ENCODE results near the gene BST1.
"Not testable (repeated sequence)": the region's sequence is repeated elsewhere in the genome, so short reads cannot be mapped to it uniquely, and the experiment has no call there.

The BST1 gene

DNA sequence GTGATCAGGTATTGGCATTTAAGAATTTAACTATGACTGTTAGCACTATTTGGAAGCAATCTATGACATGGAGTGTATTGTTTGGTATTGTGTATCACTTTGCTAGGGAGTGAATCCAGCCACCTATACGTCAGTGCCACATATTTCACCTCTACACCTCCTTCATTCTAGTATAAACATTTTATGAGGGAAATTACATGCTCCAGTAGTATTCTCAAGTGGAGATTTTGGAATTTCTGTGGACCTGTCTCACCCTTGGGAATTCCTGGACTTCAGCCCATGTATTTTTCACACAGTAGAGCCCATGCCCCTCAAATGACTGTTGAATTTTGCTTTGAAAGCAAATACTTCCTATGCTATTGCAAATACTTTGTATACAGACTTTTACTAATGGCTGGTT is 11.3 kb downstream of the BST1 start:
- DNase-seq, result no peak

DNA sequence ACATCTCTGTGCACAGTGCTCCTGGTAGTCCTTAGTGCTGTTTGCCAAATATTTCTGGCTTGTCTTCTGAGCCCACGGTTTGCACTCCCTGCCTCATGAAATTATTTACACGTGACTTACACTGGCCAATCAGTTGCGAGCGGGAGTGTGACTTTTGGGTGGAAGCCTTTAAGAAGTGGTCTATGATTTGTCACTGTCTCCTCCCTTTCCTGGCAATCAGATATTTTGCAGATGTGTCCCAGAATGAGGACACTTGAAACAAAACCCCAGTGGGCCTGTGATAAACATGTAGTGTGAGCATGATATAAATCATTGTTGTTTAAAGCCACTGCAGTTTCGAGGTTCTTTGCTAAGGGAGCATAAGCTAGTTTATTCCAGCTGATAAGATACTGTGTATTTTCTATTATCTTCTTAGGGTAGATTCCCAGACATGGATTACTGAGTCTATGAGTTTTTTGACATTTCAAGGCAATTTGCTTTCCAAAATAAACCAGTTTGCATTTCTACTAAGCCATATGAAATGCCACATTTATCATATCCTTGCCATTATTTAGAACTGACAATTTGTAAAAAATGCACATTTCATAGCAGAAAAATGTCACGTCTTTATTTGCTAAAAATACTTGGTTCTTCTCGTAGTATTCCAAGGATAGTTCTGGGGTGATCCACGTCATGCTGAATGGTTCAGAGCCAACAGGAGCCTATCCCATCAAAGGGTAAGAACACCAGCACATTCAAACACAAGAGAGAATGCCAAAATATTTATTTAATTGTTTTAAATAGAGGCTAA is 12.0 kb downstream of the BST1 start:
- DNase-seq, result no peak

DNA sequence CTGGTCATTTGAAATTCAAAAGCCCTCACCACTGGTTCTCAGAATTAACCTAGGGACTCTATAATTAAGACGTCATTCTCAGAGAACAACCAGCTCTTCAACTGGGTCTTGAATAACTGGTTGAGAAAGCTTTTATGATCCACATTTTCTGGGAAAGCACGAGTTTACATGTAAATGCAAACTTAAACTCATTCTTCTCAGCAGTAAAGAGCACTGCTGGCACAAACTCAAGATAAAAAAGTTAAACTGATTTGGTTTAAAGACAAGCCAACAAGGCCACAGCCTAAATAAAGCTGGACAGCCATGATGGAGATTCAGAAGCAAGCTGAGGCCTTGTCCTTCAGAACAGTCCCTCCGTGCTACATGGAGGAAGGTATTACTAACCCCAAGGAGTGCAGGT is 13.2 kb downstream of the BST1 start:
- DNase-seq, result no peak

DNA sequence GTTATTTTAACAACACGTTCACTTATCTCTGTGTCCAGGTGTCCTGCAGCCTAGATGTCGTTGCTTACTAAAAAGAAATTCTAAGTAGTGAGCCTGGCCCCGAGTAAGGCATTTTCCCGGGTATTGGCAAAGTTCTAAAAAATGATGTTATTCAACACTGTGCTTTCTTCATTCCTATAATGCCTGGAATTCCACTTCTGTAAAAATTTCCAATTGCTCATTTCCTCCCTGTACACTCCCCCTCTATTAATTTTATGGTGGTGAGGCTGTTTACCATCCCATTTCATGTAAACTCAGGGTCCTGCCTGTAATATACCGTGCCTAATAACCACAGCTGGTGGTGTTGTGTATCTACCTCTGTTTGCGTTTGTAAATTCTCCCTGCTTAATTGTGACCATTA is 14.2 kb downstream of the BST1 start:
- DNase-seq, result no peak

DNA sequence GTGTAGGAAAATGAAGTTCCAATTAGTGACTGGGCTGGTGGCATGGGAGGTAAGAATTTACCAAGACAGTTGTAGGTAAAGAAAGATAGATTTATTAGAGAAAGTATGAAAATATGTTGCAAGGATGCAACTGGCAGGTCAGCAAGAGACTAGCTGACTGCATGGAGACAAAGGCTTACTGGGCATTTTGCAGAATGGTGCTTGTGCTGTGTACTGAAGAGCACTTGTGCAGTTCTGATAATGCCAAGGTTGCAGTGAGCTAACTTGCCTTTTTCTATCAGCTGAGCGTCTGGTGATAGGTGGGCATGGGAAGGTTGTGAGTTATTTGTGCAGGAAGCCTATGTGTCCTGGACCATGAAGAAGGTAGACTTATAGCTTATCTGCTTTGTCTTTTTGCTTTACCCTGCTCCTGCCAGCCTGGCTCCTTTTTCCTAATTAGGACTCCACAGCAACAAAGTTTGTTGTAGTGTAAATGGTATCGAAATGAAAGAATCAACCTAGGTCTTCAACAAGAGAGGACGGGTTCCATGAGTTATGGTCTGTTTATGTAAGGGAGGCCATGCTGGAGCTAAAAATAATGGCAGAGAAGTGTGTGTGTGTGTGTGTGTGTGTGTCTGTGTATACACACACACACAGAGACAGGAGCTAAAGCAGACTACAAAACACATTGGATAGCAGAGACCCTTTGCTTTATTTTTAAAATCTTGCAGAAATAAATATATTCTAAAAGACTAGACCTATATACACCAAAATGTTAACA is 15.0 kb downstream of the BST1 start:
- DNase-seq, result no peak

DNA sequence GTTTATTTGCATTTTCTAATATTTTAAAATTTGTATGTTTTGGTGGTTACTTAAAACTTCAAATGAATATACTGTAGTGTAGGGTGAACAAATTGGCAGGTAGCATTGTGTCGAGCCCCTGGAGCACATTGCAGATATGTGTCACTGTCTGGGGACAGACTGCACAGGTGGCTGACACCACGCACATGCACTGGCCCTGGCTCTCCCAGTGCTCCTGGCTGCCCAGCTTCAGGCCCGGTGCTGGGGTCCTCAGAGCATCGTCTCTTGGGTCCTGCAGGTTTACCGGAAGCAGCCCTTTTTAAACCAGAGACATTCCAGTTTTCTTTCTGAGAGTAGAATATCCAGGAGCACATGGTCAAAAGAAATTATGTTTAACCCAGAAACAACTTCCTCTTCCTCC is 15.6 kb downstream of the BST1 start:
- no peak for DNase-seq

DNA sequence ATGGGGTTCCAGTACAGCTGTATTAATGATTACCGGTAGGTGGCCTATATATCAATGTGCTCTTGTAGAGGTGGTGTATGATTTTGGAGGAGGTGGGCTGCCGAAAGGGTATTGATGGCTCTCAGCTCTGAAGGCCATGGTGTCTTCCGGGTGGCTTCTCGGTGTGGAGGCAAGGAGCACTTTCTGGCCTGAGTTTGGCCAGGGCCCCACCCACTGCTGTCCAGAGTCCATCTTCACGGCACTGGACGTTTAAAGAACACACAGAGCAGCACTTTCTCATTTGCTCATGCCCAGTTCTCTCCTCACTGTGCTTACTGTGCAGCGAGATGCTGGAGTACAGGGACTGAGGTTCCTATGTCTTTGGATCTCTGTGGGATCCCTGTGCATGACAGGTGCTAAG is 16.1 kb downstream of the BST1 start:
- no peak for DNase-seq

DNA sequence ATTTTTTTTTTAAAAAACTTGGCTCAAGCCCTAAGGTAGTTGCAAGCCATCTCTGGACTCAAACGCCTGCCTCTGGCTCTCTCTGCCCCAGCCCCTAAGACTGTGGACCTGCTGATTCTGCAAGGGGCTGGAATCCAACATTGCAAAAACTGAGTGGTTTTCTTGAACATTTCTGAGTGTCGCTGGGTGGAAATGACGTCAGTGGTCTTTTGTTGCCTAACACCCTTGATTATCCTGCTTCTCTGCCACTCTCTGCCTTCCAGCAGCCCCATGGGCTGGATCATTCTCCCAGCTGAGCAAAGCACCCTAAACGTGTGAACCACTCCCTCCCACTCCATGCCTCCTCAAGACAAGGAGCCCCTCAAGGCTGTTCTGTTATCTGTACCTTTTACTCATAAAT is 16.6 kb downstream of the BST1 start:
- DNase-seq, result no peak

DNA sequence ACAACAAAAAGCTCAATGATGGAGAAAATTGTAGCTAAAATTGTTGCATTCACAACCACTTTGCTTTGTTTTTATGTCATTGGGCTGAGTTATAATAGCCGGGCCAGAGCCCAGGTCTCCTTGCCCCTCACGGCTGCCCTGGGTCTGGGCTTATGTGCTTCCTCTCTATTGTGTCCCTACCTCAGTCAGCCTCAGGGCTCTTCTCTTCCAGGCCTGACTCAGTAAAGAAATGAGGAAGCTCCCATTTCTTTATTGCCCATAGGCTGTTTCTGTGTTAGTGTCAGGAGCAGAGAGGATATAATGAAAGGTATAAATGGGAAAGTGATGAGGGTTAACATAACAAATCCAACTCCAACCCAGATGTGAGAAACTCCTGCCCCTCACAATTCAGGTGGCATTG is 18.0 kb downstream of the BST1 start:
- DNase-seq, result no peak

DNA sequence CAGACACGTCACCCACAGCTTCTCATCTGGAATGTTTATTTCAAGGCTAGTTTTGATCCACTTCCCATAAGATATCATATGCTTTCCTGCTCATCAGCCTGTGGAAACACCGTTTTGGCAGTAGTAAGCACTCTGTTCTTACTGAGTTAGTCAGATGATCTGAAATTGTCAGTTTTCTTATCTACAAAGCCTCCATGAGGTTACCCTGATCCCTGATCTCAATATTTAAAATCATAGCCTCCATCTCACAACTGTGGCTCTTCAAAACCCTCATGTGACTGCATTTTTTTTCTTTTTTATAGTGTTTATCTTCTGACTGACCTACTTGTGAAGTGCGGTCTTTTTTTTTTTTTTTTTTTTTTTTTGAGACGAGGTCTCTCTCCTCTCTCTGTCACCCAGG is 22.7 kb downstream of the BST1 start:
- DNase-seq, result no peak

DNA sequence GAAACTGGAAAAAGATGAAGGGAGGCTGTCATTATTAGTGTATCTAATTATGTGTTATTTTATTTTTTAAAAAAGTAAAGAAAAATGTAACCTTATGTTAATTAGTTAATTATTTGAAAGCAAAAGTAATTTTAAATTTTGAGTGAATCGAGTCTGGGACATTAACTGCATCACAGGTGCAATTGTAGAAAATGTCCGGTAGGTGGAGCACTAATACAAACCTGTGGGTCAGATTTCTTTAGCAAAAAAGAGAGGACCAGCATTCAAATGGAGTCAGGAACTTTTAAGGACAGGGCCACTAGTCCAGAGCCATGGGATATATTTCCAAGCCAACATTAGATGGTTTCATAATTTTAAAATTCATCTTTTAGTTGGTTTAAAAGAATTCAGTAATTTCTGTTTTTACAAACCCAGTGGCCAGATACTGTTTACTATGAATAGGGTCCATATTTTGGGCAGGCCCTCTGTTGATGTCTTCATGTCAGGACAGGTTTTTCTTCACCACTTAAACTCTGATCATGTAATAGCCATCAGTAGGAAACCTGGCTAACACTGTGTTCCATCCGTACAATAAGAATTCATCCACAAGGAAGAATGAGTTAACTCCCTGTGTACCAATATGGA is 27.2 kb downstream of the BST1 start:
- peak; percentile 7 for DNase-seq

DNA sequence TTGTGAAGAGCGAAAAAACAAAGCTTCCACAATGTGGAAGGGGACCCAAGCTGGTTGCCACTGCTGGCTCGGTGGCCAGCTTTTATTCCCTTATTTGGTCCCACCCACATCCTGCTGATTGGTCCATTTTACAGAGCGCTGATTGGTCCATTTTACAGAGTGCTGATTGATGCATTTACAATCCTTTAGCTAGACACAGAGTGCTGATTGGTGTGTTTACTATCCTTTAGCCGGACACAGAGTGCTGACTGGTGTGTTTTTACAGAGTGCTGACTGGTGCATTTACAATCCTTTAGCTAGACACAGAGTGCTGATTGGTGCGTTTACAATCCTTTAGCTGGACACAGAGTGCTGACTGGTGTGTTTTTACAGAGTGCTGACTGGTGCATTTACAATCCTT is 30.2 kb downstream of the BST1 start:
- DNase-seq, result not testable (repeated sequence)

DNA sequence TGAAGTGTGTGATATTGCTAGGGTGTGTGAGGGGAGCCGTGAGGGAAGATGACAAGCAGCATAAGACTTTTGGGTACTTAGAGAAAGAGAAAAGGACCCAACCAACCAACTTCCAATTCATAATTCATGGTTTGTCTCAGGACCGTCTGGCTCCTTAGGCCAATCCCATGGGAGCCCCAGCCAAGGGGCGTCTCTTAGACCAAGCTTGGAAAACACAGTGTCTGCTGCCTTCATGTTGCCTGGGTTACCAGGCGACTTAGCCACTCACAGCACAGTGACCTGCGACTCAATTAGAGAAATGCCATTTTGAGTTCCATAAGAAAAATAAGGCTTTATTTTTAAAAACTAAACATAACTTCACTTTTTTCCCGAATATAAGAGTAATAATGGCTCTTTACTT is 32.7 kb downstream of the BST1 start:
- no peak for DNase-seq

DNA sequence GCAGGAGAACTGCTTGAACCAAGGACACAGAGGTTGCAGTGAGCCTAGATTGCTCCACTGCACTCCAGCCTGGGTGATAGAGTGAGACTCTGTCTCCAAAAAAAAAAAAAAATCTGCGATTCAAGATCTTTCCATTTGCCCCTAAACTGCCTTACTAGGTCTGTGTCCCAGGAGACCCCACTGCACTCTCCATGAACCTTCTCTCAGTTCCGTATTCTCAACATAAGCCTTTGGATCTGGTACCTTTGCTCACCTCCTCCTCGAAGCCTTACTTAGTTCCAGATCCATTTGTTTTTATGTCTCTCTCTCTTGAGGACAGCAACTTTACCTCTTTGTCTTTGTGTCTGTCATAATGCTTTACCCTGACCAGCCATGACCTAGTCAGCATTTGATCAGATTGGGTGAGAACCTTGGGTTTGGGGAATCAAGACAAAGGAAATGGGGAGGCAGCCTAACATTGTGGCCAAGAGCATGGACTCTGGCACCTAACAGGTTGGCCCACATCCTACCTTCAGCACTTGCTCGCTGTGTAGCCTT is 33.7 kb downstream of the BST1 start:
- DNase-seq, result no peak

DNA sequence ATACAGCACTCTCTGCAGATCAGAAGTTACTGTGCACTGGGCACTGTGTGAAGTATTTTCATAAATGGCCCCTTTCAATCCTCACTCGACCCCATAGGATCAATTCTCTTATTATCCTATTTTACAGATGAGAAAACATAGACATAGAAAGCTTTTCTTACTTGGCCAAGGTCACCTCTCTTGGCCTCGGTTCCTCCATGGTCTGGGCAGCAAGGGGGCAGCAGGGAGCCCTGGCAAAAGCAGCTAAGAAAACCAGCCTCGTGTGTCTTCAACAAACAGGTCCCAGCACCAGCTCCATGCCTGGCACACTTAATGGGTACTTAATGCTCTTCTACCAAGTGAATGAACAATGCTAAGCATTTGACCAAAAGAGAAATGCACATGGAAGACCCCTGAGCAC is 34.4 kb downstream of the BST1 start:
- DNase-seq, result no peak

DNA sequence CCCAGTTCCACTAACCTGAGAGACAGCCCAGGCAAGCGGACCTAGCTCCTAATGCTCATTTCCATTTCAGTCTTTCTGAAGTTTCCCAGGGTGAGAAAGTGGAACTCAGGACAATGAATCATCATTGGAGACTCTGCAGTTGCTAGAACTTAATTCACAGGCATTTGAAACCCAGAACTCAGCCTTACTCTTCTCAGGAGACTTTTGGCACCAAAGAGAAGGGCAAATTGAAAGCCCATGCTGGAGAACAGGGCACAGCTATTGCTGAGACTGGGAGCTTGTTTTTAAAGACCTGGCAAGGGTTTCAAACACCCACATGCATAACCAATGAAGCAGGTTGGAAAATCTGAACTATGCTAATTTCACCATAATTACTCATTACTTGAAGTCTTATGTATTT is 36.0 kb downstream of the BST1 start:
- no peak for DNase-seq

DNA sequence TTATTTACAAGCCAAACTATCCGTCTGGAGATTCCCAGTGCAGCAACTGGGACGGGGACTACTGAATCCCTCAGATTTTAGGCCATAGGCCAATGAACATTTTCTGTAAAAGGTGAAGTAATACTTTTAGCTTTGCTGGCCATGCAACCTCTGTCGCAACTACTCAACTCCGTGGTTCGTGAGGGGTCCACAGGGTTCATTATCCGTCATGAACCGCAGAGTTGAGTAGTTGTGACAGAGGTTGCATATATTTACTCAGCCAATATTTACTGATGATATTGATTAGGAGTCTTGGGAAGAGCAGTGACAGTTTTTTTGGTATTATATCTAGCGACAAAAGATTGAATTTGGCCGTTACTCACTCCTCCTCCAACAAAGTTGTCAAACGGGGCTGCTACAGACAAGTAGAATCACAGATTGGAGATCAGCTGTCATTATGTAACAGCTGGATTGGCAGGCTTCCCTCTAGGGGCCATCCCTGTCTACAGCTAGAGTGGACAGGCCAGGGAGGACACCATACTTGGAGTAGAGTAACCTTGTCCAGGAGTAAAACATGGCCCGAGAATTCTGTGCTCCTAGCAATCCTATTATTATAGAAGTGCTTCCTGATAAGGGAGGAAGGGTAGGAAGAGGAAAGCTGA is 38.0 kb downstream of the BST1 start:
- DNase-seq, result no peak

DNA sequence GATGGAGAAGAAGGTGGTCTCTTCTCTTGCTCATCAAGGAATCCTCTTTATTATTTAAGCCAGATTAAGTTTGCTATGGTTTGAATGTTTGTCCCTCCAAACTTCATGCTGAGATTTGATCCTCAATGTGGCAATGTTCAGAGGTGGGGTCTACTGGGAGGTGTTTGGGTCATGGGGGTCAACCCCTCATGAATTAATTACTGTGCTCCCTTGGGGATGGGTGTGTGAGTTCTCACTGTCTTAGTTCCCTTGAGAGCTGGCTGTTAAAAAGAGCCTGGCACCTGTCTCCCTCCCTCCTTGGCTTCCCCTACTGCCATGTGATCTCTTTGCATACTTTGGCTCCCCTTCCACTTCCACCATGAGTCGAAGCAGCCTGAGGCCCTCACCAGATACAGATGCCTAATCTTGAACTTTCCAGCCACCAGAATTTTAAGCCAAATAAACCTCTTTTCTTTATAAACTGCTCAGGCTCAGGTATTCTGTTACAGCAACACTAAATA is 39.3 kb downstream of the BST1 start:
- DNase-seq, result no peak

DNA sequence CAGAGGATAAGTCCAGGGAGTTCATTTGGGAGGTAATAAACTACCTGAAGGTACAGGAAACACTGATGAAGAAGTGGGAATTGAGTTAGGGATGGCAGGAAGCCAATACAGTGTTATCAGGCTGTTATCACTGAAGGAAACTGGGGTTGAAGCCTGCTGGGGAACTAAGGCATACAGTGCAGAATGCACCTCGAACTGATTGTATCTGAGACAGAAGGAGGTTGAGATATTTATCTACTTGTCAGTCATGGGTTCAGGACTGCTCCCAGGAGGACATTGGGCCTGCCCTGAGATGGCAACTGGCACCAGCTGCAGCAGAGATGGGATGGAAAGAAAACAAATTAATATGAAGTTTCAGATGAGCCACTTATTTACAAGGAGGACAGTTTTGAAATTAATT is 39.8 kb downstream of the BST1 start:
- no peak for DNase-seq

DNA sequence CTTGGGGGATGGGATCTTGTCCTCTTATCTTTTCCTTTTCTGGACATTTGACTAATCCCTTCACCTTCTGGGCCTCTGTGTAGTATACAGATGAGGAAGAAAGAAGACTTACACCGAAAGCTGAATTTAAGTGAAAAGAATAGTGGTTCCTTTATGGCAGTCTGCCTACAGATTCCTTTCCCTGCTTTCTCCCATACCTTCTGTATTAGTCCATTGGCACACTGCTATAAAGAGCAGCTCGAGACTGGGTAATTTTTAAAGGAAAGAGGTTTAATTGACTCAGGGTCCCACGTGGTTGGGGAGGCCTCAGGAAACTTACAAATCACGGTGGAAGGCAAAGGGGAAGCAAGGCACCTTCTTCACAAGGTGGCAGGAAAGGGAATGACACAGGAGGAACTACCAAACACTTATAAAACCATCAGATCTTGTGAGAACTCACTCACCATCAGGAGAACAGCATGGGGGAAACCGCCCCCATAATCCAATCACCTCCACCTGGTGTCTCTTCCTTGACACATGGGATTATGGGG is 41.2 kb downstream of the BST1 start:
- no peak for DNase-seq

DNA sequence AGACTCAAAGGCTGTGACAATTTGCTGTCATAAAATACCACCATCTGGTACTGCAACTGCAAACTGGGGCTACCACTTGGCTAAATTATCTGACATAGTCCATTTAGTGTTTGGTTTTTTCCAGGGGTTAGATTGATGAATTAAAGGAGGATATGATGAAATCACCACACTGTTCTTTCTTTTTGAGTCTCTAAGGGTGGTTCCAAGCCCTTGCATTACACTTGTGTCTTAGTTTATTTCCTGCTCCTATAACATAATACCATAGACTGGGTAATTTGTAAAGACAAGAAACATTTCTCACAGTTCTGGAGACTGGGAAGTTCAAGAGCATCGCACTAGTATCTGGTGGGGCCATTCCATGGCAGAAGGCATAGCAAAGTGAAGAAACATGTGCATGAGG is 43.2 kb downstream of the BST1 start:
- DNase-seq, result no peak

DNA sequence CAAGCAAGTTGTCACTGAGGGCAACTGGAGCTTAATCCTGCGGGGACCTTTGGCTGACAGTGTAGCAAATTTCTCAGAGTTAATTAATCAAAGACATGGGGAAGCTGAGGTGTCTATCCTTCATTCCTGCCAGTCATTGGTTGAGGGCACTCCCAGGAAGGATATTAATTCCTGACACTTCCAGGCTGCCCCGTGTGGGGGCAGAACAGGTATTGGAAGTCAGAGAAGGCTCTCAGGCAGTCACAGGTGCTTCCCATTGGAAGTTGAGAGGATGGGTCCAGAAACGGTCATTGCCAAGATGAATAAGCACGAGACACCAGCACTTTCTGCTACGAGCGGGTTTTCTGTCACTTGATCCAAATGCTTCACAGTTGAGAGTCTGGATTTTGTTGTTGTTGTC is 46.1 kb downstream of the BST1 start:
- DNase-seq, result no peak

DNA sequence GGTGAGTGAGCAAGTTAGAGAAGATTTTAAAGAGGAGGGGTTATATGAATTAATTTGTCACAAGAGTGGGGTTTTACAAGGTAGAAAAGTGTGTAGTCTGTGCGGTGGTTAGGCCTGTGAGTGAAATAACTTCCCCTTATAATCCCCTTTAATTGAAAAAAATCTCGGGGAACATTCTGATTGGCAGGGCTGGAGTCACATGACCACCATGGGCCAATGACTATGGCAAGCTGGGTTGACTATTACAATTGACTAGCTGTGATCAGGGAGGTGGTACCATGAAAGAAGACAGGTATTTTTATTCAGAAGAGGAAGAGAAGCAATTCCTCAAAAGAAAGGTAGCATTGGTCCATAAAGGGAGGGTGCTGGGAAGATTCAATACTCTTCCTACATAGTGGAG is 48.3 kb downstream of the BST1 start:
- no peak for DNase-seq
